EL (cell line): ENCODE data around the gene TRPM3.

Experiments used
- DNase-seq: peaks from one replicate; pipeline ENCODE4 v3.0.0-alpha.2; 2016

The TRPM3 gene

GRCh38 chr9:70601000-70601951 lies 520.1 kb downstream of the TRPM3 start:
- peak; percentile 99 for DNase-seq

GRCh38 chr9:70600506-70600905 lies 520.9 kb downstream of the TRPM3 start:
- DNase-seq, result peak; percentile 64

- DNase-seq, result no peak
Measured at GRCh38 chr9:70597886-70598285, 523.5 kb downstream of the TRPM3 start.

- DNase-seq, result no peak
Measured at GRCh38 chr9:70595211-70595610, 526.2 kb downstream of the TRPM3 start.

- DNase-seq, result no peak
Measured at GRCh38 chr9:70594386-70594944, 527.0 kb downstream of the TRPM3 start.

- DNase-seq, result no peak
Measured at GRCh38 chr9:70593241-70593640, 528.2 kb downstream of the TRPM3 start.

- DNase-seq, result peak; percentile 51
Measured at GRCh38 chr9:70590315-70590677, 531.1 kb downstream of the TRPM3 start.

GRCh38 chr9:70589571-70590314 lies 531.7 kb downstream of the TRPM3 start:
- peak; percentile 77 for DNase-seq

- no peak for DNase-seq
Measured at GRCh38 chr9:70588999-70589398, 532.4 kb downstream of the TRPM3 start.

GRCh38 chr9:70588381-70588780 lies 533.0 kb downstream of the TRPM3 start:
- no peak for DNase-seq

- peak; percentile 64 for DNase-seq
Measured at GRCh38 chr9:70587201-70587600, 534.2 kb downstream of the TRPM3 start.

- no peak for DNase-seq
Measured at GRCh38 chr9:70586476-70586875, 534.9 kb downstream of the TRPM3 start.

- no peak for DNase-seq
Measured at GRCh38 chr9:70581955-70582350, 539.5 kb downstream of the TRPM3 start.

- DNase-seq, result no peak
Measured at GRCh38 chr9:70581214-70581954, 540.0 kb downstream of the TRPM3 start.

GRCh38 chr9:70580606-70581195 lies 540.7 kb downstream of the TRPM3 start:
- DNase-seq, result no peak

- no peak for DNase-seq
Measured at GRCh38 chr9:70579686-70580085, 541.7 kb downstream of the TRPM3 start.

GRCh38 chr9:70578720-70579119 lies 542.7 kb downstream of the TRPM3 start:
- DNase-seq, result no peak

- DNase-seq, result no peak
Measured at GRCh38 chr9:70577671-70578070, 543.8 kb downstream of the TRPM3 start.

GRCh38 chr9:70576116-70576515 lies 545.3 kb downstream of the TRPM3 start:
- no peak for DNase-seq

- DNase-seq, result peak; percentile 39
Measured at GRCh38 chr9:70574151-70574837, 547.1 kb downstream of the TRPM3 start.

GRCh38 chr9:70573308-70573707 lies 548.1 kb downstream of the TRPM3 start:
- DNase-seq, result no peak

- DNase-seq, result no peak
Measured at GRCh38 chr9:70571258-70571657, 550.2 kb downstream of the TRPM3 start.
